GM21381 (cell line): ENCODE measurements around the gene CLEC4G.

Source experiments
- ATAC-seq: cut with Tn5 transposase; IDR thresholded peaks from one replicate; pipeline ENCODE4 v1.9.1; 2021; ENCODE audit warnings: mild to moderate bottlenecking, moderate library complexity; ENCODE audit not compliant: unreplicated experiment

CLEC4G gene

GRCh38 chr19:7729831-7730285, 2.1 kb downstream of the CLEC4G start:
- ATAC-seq: no peak

GRCh38 chr19:7729211-7729610, 2.7 kb downstream of the CLEC4G start:
- ATAC-seq: no peak

DNA sequence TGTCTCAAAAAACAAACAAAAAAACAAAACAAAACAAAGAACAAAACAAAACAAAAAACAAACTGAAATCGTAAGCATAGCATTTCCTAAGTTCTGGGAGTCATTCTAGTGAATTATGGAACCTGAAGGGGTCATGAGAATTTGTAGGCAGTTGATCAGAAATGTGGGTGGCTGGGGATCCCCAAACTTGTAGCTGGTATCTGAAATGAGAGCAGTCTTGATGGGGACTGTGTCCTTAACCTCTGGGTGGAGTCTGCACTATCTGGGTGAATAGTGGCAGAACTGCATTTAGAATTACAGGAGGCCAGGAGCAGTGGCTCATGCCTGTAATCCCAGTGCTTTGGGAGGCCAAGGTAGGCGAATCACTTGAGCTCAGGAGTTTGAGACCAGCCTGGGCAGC, 6.1 kb downstream of the CLEC4G start:
- no peak for ATAC-seq

GRCh38 chr19:7722231-7722651, 9.7 kb downstream of the CLEC4G start:
- no peak for ATAC-seq

DNA sequence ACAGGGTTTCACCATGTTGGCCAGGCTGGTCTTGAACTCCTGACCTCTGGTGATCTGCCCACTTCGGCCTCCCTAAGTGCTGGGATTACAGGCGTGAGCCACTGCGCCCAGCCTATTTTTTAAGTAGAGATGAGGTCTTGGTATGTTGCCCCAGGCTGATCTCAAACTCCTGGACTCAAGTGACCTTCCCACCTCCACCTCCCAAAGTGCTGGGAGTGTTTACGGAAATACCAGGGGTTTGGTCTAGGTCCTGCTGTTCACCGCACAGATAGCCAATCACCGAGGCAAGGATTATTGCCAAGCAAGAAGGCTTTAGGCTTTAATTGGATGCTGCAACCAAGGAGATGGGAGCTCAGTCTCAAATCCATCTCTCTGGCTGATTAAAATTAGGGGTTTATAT, 11.6 kb downstream of the CLEC4G start:
- ATAC-seq: no peak

GRCh38 chr19:7718668-7719067, 13.2 kb downstream of the CLEC4G start:
- ATAC-seq: no peak

- ATAC-seq: no peak
Measured at GRCh38 chr19:7716762-7717161, 15.1 kb downstream of the CLEC4G start.

GRCh38 chr19:7715671-7716070, 16.2 kb downstream of the CLEC4G start:
- no peak for ATAC-seq

DNA sequence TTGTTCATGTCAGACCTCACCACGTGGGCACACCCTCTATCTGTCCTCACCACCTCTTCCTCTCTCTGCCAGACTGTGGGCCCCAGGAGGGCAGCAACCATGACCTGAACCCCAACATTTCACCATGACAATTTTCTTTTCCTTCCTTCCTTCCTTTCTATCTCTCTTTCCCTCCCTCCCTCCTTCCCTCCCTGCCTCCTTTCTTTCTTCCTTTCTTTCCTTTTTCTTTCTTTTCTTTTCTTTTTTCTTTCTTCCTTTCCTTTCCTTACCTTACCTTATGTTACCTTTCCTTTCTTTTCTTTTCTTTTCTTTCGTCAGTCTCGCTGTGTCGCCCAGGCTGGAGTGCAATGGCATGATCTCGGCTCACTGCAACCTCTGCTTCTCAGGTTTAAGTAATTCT, 21.3 kb downstream of the CLEC4G start:
- ATAC-seq: no peak

- no peak for ATAC-seq
Measured at GRCh38 chr19:7709932-7710460, 21.9 kb downstream of the CLEC4G start.

DNA sequence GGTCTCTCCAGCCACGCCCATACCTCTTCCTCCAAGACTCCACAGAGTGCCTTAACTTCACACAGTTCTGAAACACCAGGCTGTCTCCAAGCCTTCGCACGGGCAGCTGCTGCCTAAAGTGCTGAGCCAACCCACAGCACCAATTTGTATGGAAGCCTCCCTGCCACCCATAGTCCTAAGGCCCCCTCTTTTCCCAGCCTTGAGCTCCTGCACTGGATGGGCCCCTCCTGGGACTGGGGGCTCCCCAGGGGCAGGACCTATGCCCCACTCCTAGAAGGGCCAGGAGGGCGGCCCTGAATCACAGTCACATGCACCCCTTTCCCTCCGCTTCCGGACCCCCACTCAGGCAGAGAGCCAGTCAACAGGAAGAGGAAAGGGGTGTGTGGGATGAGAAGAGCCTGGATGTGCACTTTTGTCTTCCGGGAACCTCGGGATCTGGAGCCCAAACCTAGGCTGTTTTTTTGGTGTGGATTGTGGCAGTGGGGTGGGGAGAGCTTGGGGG, 24.9 kb downstream of the CLEC4G start:
- ATAC-seq: no peak

DNA sequence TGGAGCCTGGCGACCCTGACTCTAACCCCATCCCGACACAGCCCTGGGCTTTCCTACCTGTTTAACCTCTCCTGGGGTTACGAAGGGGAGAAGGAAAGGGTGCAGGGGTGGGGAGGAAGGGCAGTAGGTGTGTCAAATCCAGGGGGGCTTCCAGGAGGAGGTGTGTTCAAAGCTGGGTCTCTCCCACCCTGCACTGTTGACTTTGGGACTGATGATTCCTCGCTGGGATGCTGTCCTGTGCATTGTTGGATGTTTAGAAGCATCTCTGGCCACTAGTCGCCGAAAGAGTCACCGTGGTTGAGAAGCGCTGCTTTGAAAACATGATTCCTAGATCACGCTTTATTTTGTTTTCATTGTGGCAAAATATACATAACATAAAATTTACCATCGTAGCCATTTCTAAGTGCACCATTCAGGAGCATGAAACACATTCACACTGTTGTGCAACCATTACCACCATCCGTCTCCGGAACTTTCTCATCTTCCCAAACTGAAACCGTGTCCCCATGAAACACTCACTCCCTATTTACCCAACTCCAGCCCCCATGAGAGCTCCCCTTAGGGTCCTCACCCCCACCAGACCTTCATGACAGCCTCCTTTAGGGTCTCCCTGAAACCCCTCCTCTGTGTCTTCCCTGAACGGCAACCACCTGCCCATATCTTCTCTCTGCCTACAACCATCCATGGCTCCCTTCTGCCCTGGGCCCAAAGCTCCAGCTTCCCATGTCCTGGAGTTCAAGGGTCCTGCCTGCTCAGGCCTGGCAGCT, 25.5 kb downstream of the CLEC4G start:
- no peak for ATAC-seq

DNA sequence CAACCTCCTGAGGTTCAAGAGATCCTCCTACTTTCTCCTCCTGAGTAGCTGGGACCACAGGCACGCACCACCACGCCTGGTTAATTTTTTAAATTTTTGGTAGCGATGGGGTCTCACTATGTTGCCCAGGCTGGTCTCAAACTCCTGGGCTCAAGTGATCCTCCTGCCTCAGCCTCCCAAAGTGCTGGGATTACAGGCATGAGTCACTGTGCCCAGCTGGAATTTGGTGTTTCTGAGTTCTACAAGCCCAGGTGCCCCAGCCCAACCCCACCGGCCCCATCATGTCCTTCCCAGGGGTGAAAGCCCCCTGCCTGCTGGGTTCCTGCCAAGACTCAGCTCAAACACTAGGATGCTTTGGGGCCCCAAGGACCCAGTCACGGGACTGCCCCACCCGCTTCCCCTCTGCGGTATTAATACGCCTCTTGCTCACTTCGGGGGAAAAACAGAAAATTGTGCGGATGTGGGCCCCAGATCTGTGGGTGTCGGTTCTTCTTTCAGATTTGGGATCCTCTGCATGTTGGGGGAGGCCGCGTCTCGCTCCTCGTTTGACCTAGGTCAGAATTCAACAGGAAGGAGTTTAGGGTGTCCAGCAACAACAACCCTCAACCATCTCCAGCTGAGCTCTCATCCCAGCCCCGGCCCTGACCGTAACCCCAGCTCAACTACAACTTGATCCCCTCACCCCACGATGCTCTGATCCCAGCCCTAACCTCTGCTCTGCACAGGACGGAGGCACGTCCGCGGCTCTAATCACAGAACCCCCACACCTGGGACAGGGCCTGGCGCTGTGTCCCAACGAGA, 26.3 kb downstream of the CLEC4G start:
- peak; percentile 43 for ATAC-seq

GRCh38 chr19:7704280-7705060, 27.4 kb downstream of the CLEC4G start:
- ATAC-seq: no peak

DNA sequence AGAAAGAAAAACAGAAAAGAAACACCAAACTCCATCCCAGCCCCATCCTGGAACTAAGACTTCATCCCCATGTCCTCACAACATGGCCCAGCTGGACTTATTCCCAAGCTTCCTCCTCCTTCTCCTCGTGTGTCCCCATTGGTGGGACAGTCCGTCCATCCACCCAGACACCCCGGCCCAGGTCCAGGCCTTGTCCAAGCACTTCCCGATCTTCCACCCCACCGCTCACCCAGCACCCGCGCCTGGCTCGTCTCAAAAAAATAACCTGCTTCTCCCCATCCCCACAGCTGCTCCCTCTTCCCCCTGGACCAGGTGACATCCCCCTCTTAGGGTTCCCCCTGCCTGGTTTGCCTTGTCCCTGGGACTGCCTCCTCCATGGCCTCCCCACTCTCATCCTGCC, 28.6 kb downstream of the CLEC4G start:
- ATAC-seq: no peak

GRCh38 chr19:7701654-7702457, 30.1 kb downstream of the CLEC4G start, which contains the start of gene FCER2:
Gene FCER2, minus strand, starts transcription at chr19:7702131. Its CDS starts 2,371 bp downstream, at chr19:7699760.
- ATAC-seq: peak; percentile 52

DNA sequence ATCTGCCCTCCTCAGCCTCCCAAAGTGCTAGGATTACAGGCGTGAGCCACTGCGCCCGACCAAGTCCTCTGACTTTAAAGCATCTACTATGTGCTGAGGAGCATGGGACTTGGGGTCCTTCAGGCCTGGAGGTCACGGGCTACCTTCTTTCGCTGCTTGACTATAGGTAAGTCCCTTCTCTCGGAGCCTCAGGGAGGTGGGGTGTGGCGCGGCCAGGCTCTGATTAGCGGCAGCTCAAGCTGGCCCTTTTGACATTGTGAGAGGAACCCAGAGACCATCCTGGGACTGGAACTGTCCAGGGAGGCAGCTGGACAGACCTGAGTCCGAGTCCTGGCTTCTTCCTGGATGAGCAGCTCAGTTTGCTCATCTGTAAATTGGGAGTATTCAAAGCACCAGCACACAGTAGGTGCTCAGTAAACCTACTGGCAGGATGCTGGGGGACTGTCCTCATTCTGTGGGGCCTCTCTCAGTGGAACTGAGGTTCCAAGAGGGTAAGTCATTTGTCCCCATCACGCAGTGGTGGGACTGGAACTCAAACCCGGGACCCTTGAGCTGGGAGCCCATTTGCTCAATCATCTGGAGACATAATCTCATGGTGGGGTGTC, 30.8 kb downstream of the CLEC4G start:
- ATAC-seq: no peak

DNA sequence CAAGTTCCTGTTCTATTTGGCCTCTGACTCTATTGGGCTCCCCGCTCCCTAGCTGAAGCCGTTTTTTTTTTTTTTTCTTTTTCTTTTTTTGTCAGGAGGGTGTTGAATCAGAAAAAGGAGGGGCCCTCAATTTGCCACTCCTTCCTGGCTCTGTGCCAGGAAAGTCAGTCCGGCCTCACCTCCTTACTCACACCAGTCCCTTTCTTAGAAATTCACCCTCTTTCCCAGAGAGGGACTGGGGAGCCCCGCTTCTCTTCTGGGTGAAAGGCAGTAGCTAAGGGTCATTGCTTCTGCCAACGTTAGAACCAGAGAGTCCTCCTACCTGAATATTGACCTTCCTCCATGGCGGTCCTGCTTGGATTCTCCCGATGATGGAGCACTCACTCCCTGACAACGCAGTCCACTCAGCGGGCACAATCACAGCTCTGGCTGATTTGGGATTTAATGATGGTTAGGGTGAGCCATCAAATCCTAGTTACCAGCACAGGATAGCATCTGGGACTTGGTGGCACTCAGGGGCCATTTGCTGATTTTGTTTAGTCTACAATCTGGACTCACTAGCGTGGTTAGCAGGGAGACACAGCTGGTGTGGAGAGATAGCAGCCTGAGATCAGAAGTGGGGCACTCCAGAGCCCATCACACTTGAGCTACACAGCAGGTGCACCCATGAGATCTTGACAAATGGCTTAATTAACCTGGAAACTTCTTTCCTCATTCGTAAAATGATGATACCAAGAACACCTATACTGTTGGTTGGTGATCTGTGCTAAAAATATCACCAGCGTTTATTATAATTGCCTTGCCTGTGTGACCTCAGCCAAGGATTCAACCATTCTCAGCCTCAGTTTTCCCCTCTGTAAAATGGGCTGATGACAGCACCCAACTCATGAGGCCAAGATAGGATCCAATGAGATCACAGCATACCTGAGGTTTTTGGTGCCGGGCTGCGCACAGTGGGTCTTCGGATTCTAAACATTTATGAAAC, 32.2 kb downstream of the CLEC4G start:
- no peak for ATAC-seq
